AML-193 (cell line): ENCODE data around the gene ALG1L2.
"Not testable (repeated sequence)": the region's sequence is repeated elsewhere in the genome, so short reads cannot be mapped to it uniquely, and the experiment has no call there.

Experiments
- DNase-seq, 2 experiments: peaks; one replicate each; lab custom pipeline; 2025; lab: John Stamatoyannopoulos, UW

ALG1L2 gene

GRCh38 chr3:130081351-130081881, at the start of gene ALG1L2:
TSS of gene ALG1L2 (plus strand) at chr3:130081831. CDS start at chr3:130082017, 186 bp downstream.
- DNase-seq: no peak

- not testable (repeated sequence) for DNase-seq
These were observed 44.4 kb upstream of the ALG1L2 start for GRCh38 chr3:130037126-130037815.

- DNase-seq: not testable (repeated sequence)
These were observed 38.9 kb upstream of the ALG1L2 start for GRCh38 chr3:130042736-130043135.

GRCh38 chr3:130043658-130044057, 38.0 kb upstream of the ALG1L2 start:
- not testable (repeated sequence) for DNase-seq

- no peak for DNase-seq
These were observed 37.3 kb upstream of the ALG1L2 start for GRCh38 chr3:130044370-130044769.

GRCh38 chr3:130048726-130049125, 32.9 kb upstream of the ALG1L2 start:
- no peak for DNase-seq

- DNase-seq: not testable (repeated sequence)
These were observed 29.3 kb upstream of the ALG1L2 start for GRCh38 chr3:130052366-130052765.

- DNase-seq: not testable (repeated sequence)
These were observed 28.7 kb upstream of the ALG1L2 start for GRCh38 chr3:130052965-130053364.

- DNase-seq: not testable (repeated sequence)
These were observed 23.9 kb upstream of the ALG1L2 start for GRCh38 chr3:130057536-130058266.

GRCh38 chr3:130058267-130058657, 23.4 kb upstream of the ALG1L2 start:
- DNase-seq: not testable (repeated sequence)

GRCh38 chr3:130058716-130059115, 22.9 kb upstream of the ALG1L2 start:
- not testable (repeated sequence) for DNase-seq

GRCh38 chr3:130059162-130059561, 22.5 kb upstream of the ALG1L2 start:
- DNase-seq: not testable (repeated sequence)

GRCh38 chr3:130073582-130073981, 8.0 kb upstream of the ALG1L2 start:
- DNase-seq: no peak

GRCh38 chr3:130077636-130078035, 4.0 kb upstream of the ALG1L2 start:
- DNase-seq: no peak

GRCh38 chr3:130083363-130084090, 1.9 kb downstream of the ALG1L2 start:
- not testable (repeated sequence) for DNase-seq

GRCh38 chr3:130084436-130084980, 2.9 kb downstream of the ALG1L2 start:
- DNase-seq: no peak

- DNase-seq: no peak
These were observed 4.2 kb downstream of the ALG1L2 start for GRCh38 chr3:130085881-130086280.

- peak; percentile 71 to 80 for DNase-seq
These were observed 5.0 kb downstream of the ALG1L2 start for GRCh38 chr3:130086628-130087027.

- DNase-seq: no peak
These were observed 6.4 kb downstream of the ALG1L2 start for GRCh38 chr3:130088061-130088460.

- not testable (repeated sequence) for DNase-seq
These were observed 9.1 kb downstream of the ALG1L2 start for GRCh38 chr3:130090681-130091080.

GRCh38 chr3:130091958-130092357, 10.3 kb downstream of the ALG1L2 start:
- DNase-seq: no peak
